Heart right ventricle (tissue), 16 donors: ENCODE results near the gene RPS24. TPM values are rescaled to one million over a fixed set of nuclear protein-coding genes. Genes with fewer than 3 reads are reported as not detected.

ENCODE experiments used
- ATAC-seq, 8 donors: fragments of 200-7000 bp; cut with Tn5 transposase; one replicate each; pipeline ENCODE4 v1.9.1; 2020; ENCODE audit warnings: mild to moderate bottlenecking in 8 of 8, moderate library complexity in 8 of 8, moderate number of reproducible peaks in 1 of 8
- DNase-seq, 2 donors: peaks; one replicate each; pipeline ENCODE4 v3.0.0-alpha.2; 2020
- H3K27ac ChIP-seq, 10 donors: fragments of 200-600 bp; sonication (generic) in 2 of 10; one replicate each; pipeline versions ENCODE4 v1.5.0 to v1.8.0; 2020 to 2022; ENCODE audit warnings: mild to moderate bottlenecking in 3 of 10
- H3K27me3 ChIP-seq, 7 donors: fragments of 200-600 bp; one replicate each; pipeline ENCODE4 v1.8.0; 2021 to 2022; ENCODE audit warnings: mild to moderate bottlenecking in 2 of 7
- H3K36me3 ChIP-seq, 9 donors: fragments of 200-600 bp; sonication (generic) in 1 of 9; one replicate each; pipeline versions ENCODE4 v1.5.0 to v1.8.0; 2020 to 2022; ENCODE audit warnings: mild to moderate bottlenecking in 2 of 9
- H3K4me1 ChIP-seq, 9 donors: fragments of 200-600 bp; sonication (generic) in 1 of 9; one replicate each; pipeline versions ENCODE4 v1.5.0 to v1.8.0; 2020 to 2022; ENCODE audit warnings: mild to moderate bottlenecking in 4 of 9
- H3K4me3 ChIP-seq, 10 donors: fragments of 200-600 bp; sonication (generic) in 2 of 10; one replicate each; pipeline versions ENCODE4 v1.5.0 to v1.8.0; 2020 to 2022; ENCODE audit warnings: mild to moderate bottlenecking in 7 of 10, moderate library complexity in 2 of 10
- H3K9me3 ChIP-seq, 11 donors: fragments of 200-600 bp in 10 of 11; sonication (generic) in 2 of 11; one replicate each; pipeline versions ENCODE4 v1.5.0 to v1.8.0; 2013 to 2022; ENCODE audit warnings: mild to moderate bottlenecking in 2 of 11, control low read depth in 1 of 11, moderate library complexity in 1 of 11
- CTCF ChIP-seq, 9 donors: fragments of 200-600 bp; sonication (generic) in 2 of 9; IDR thresholded peaks; one replicate each; pipeline versions ENCODE4 v1.5.0 to v1.8.0; 2021 to 2022; ENCODE audit warnings: antibody characterized with exemption in 9 of 9, mild to moderate bottlenecking in 5 of 9, moderate library complexity in 1 of 9
- WGBS, 2 donors: extraction: QIAGEN DNeasy Blood & Tissue Kit; methylation state at CpG; one replicate each; pipeline ENCODE4 v1.1.7; 2013; ENCODE audit warnings: inconsistent platforms in 1 of 2; 5-methylcytosine and 5-hydroxymethylcytosine counted together
- intact Hi-C, 10 donors: fragments of 100-400 bp; cut with DNase I; formaldehyde crosslinking; loops; one replicate each; pipeline versions ENCODE4 v1.11.1 to v1.14.2; 2022
- polyA plus RNA-seq, 2 donors: library from polyadenylated mRNA; stranded (reverse); fragments of 200-250 nt; gene quantifications; one replicate each; pipeline ENCODE4 v1.2.3, GENCODE V29; 2013
- total RNA-seq, 10 donors: library from RNA; stranded (reverse); fragmentation: NEBNext Ultra II Directional in 3 of 10; extraction: Animal tissue kit (Norgen Biotek cat#: 25700) in 3 of 10; gene quantifications; one replicate each; pipeline versions ENCODE4 v1.2.1 to v1.2.4, GENCODE V29; 2021 to 2023
- donor health status: Arrhythmogenic right ventricular cardiomyopathy.
- donor health status: ischemic (EF 13 %, LVEDD 7.1; RV severe dilation, severe dysfunction).
- donor health status: healthy with polysubstance abuse.
- donor health status: DM: no; HTN: yes; CAD: no.
- donor health status: DM: no; HTN: no; CAD: no.
- donor health status: ischemic (EF 25% LVEDD 6.9; RV normal size, moderate dysfunction).
- donor health status: ischemic (EF 25% LVEDD 5.7; RV mildly dilated, moderate dysfunction).
- donor health status: healthy.
- donor health status: DM: yes; HTN: yes; CAD: no.
- donor health status: Ischemic cardiomyopathy.
- donor health status: ischemic (EF 35%, LVEDD 5.7; RV mildly dilated, moderate dysfunction).
- donor health status: nonischemic (EF 11% LVEDD 7.7; RV severe dilation, severe dysfunction).
- donor health status: DM: yes; HTN: yes; CAD: no.
- donor health status: PGD.
- donor health status: ischemic (EF 29% LVEDD 5.4; RV normal size, mild dysfunction).
- donor health status: nonischemic (EF 23%, LVEDD 6.1; RV moderate dilation, normal function).

RPS24 gene
- total and polyA plus RNA-seq, 12 donors = 568 to 4,355 (median 813) TPM

DNA sequence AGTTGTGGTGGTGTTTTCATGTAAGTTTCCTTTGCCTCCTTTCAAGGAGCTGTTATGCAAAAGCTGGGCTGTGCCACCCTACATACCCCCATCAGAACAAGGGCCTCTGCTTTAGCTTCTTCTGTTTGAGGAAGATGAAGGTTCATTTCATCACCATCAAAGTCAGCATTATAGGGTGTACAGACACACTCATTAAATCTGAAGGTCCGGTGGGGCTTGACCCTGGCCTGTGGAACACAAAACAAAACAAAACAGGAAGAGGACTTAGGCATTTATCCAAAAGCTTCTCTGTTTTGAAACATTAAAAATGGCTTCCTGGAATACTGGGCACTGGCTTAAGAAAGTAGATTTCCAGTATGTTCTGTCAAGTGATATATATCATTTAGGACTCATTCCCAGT is 20.1 kb upstream of the RPS24 start:
- ATAC-seq = no peak
- H3K4me1 ChIP-seq = no peaks in the 10 kb centered on the region
- TF ChIP-seq CTCF (IDR thresholded peaks at IDR 0.05) = no peak
- no peak overlapping the region for H3K4me3 ChIP-seq
- intact Hi-C loops = no loop called here
- no peak overlapping the region for H3K27ac ChIP-seq
- peaks cover 0 to 100% (median 79%) of the 10 kb centered on the region in 9 donors for H3K36me3 ChIP-seq
- H3K27me3 ChIP-seq = no peaks in the 10 kb centered on the region
- no peak for DNase-seq
- 42 to 63% methylated on average over 1 of the region's 1 CpG for WGBS, 2 donors
- H3K9me3 ChIP-seq = no peaks in the 10 kb centered on the region

GRCh38 chr10:78015546-78015945 is 18.1 kb upstream of the RPS24 start:
- DNase-seq (no peak), ATAC-seq (peak; percentile 51 to 94 (median 85))
- Histone ChIP-seq H3K36me3 (peaks cover 0 to 100% (median 85%) of the 10 kb centered on the region in 9 donors), H3K4me1 (no peaks in the 10 kb centered on the region), H3K27me3 (no peaks in the 10 kb centered on the region), H3K4me3 (no peak overlapping the region), H3K9me3 (no peaks in the 10 kb centered on the region), H3K27ac (peak overlapping the region in 2 of 10 donors; percentile 24 to 30)
- intact Hi-C loops = no loop called here
- no peak for TF ChIP-seq CTCF (IDR thresholded peaks at IDR 0.05)
- WGBS, 2 donors = 59 to 67% methylated on average over 5 of the region's 5 CpGs

GRCh38 chr10:78017856-78018255 is 15.8 kb upstream of the RPS24 start:
- Histone ChIP-seq H3K27ac (no peak overlapping the region), H3K36me3 (peaks cover 0 to 100% (median 84%) of the 10 kb centered on the region in 9 donors), H3K4me3 (no peak overlapping the region), H3K4me1 (no peaks in the 10 kb centered on the region), H3K27me3 (no peaks in the 10 kb centered on the region), H3K9me3 (no peaks in the 10 kb centered on the region)
- intact Hi-C loops = no loop called here
- 81 to 82% methylated on average over 5 of the region's 5 CpGs for WGBS, 2 donors
- ATAC-seq (no peak), DNase-seq (no peak)
- TF ChIP-seq CTCF (IDR thresholded peaks at IDR 0.05) = no peak

GRCh38 chr10:78019264-78019663 is 14.4 kb upstream of the RPS24 start:
- Histone ChIP-seq H3K9me3 (no peaks in the 10 kb centered on the region), H3K27me3 (no peaks in the 10 kb centered on the region), H3K36me3 (peaks cover 0 to 100% (median 84%) of the 10 kb centered on the region in 9 donors), H3K4me3 (no peak overlapping the region), H3K27ac (no peak overlapping the region), H3K4me1 (no peaks in the 10 kb centered on the region)
- intact Hi-C loops = no loop called here
- ATAC-seq (no peak), DNase-seq (no peak)
- WGBS, 2 donors = 85 to 86% methylated on average over 3 of the region's 3 CpGs
- TF ChIP-seq CTCF (IDR thresholded peaks at IDR 0.05) = no peak
